GM23338 (cell line): ENCODE results near the gene ST6GALNAC4. TPM values are rescaled to one million over a fixed set of nuclear protein-coding genes. Genes with fewer than 3 reads are reported as not detected.

ENCODE experiments used
- ATAC-seq: fragments of 200-7000 bp; cut with Tn5 transposase; 3 replicates; pipeline ENCODE4 v1.9.1; 2020
- DNase-seq: peaks from one replicate; pipeline ENCODE4 v3.0.0-alpha.2; 2015; ENCODE audit warnings: low spot score
- H2AFZ ChIP-seq: fragments of 200-600 bp; sonication (generic); 2 replicates; pipeline ENCODE4 v1.8.0; 2016; ENCODE audit warnings: antibody characterized with exemption, mild to moderate bottlenecking, moderate library complexity
- H3F3A ChIP-seq: fragments of 200-600 bp; sonication (generic); replicated peaks from 2 replicates; pipeline ENCODE4 v1.8.0; 2017; ENCODE audit warnings: antibody characterized with exemption, mixed run types, low read depth
- H3K27ac ChIP-seq: fragments of 200-600 bp; sonication (generic); 2 replicates; pipeline ENCODE4 v1.6.1; 2016; ENCODE audit warnings: low read depth
- H3K27me3 ChIP-seq: fragments of 200-600 bp; sonication (generic); 2 replicates; pipeline ENCODE4 v1.8.0; 2016; ENCODE audit warnings: mild to moderate bottlenecking, mixed run types, moderate library complexity; ENCODE audit not compliant: insufficient read depth
- H3K36me3 ChIP-seq: fragments of 200-600 bp; sonication (generic); 2 replicates; pipeline ENCODE4 v1.8.0; 2016; ENCODE audit warnings: mild to moderate bottlenecking; ENCODE audit not compliant: insufficient read depth
- H3K4me1 ChIP-seq: fragments of 200-600 bp; sonication (generic); 2 replicates; pipeline ENCODE4 v1.8.0; 2016; ENCODE audit warnings: mild to moderate bottlenecking, moderate library complexity; ENCODE audit not compliant: insufficient read depth
- H3K4me2 ChIP-seq: fragments of 200-600 bp; sonication (generic); 2 replicates; pipeline ENCODE4 v1.7.1; 2017; ENCODE audit warnings: mixed run types
- H3K4me3 ChIP-seq: fragments of 200-600 bp; sonication (generic); 2 replicates; pipeline ENCODE4 v1.6.1; 2016; ENCODE audit warnings: mixed run types
- H3K79me2 ChIP-seq: fragments of 200-600 bp; sonication (generic); replicated peaks from 2 replicates; pipeline ENCODE4 v1.8.0; 2017; ENCODE audit warnings: mild to moderate bottlenecking; ENCODE audit not compliant: insufficient read depth
- H3K9me2 ChIP-seq: fragments of 200-600 bp; sonication (generic); 2 replicates; pipeline ENCODE4 v1.8.0; 2017; ENCODE audit not compliant: insufficient read depth
- H4K20me1 ChIP-seq: fragments of 200-600 bp; sonication (generic); replicated peaks from 2 replicates; pipeline ENCODE4 v1.8.0; 2017; ENCODE audit warnings: mild to moderate bottlenecking; ENCODE audit not compliant: insufficient read depth
- H3K27ac Mint-ChIP-seq: 2 replicates; pipeline ENCODE4 v1.8.0; 2020; ENCODE audit warnings: inconsistent platforms, mild to moderate bottlenecking, moderate library complexity, mixed read lengths
- H3K27me3 Mint-ChIP-seq: 3 replicates; pipeline ENCODE4 v1.8.0; 2022; ENCODE audit warnings: low read depth, mild to moderate bottlenecking, moderate library complexity, mixed read lengths, inconsistent platforms; ENCODE audit not compliant: insufficient read depth, poor library complexity
- H3K36me3 Mint-ChIP-seq: 3 replicates; pipeline ENCODE4 v1.8.0; 2021; ENCODE audit warnings: low read depth, mild to moderate bottlenecking, inconsistent platforms, moderate library complexity, mixed read lengths
- H3K4me1 Mint-ChIP-seq: 3 replicates; pipeline ENCODE4 v1.8.0; 2020; ENCODE audit warnings: mild to moderate bottlenecking, inconsistent platforms, mixed read lengths
- H3K4me3 Mint-ChIP-seq: 3 replicates; pipeline ENCODE4 v1.8.0; 2021; ENCODE audit warnings: moderate library complexity, mild to moderate bottlenecking, inconsistent platforms, mixed read lengths
- H3K9me3 Mint-ChIP-seq: 3 replicates; pipeline ENCODE4 v1.8.0; 2020; ENCODE audit warnings: moderate library complexity, mild to moderate bottlenecking, inconsistent platforms, mixed read lengths
- CREB1 ChIP-seq: fragments of 250-450 bp; sonication (Bioruptor Pico); IDR thresholded peaks from 2 replicates; pipeline ENCODE4 v1.5.0; 2020; ENCODE audit warnings: low read depth, mild to moderate bottlenecking, moderate library complexity
- CTCF ChIP-seq, 2 experiments: fragments of 200-600 bp in 1 of 2; sonication (generic) in 1 of 2; conservative IDR thresholded peaks; 2 replicates each; pipeline versions ENCODE4 v1.5.1 to v1.6.1; 2016 to 2017; ENCODE audit warnings: antibody characterized with exemption in 2 of 2, low read depth in 2 of 2, mild to moderate bottlenecking in 2 of 2, moderate library complexity in 1 of 2
- ETS1 ChIP-seq: IDR thresholded peaks from 2 replicates; pipeline ENCODE4 v1.6.1; 2016; ENCODE audit warnings: antibody characterized with exemption
- EZH2 ChIP-seq: fragments of 200-600 bp; sonication (generic); IDR thresholded peaks from one replicate; pipeline ENCODE4 v1.8.0; 2017; ENCODE audit warnings: antibody characterized with exemption, mild to moderate bottlenecking, low read depth; ENCODE audit not compliant: unreplicated experiment
- EZH2phosphoT487 ChIP-seq: fragments of 200-600 bp; sonication (generic); IDR thresholded peaks from one replicate; pipeline ENCODE4 v1.8.1; 2018; ENCODE audit warnings: antibody characterized with exemption; ENCODE audit not compliant: unreplicated experiment
- JUNB ChIP-seq: IDR thresholded peaks from one replicate; pipeline ENCODE4 v1.6.1; 2016; ENCODE audit warnings: antibody characterized with exemption; ENCODE audit not compliant: unreplicated experiment
- NANOG ChIP-seq: IDR thresholded peaks from 2 replicates; pipeline ENCODE4 v1.6.1; 2016; ENCODE audit warnings: antibody characterized with exemption, borderline replicate concordance
- POLR2AphosphoS5 ChIP-seq: IDR thresholded peaks from 2 replicates; pipeline ENCODE4 v1.6.1; 2016; ENCODE audit warnings: antibody characterized with exemption, low read depth
- REST ChIP-seq: IDR thresholded peaks from one replicate; pipeline ENCODE4 v1.6.1; 2018; ENCODE audit warnings: antibody characterized with exemption; ENCODE audit not compliant: unreplicated experiment
- STAT1 ChIP-seq: IDR thresholded peaks from one replicate; pipeline ENCODE4 v1.6.1; 2016; ENCODE audit warnings: antibody characterized with exemption; ENCODE audit not compliant: unreplicated experiment
- ZNF114 ChIP-seq: fragments of 250-450 bp; sonication (Bioruptor Pico); IDR thresholded peaks from 2 replicates; pipeline ENCODE4 v1.5.0; 2020; ENCODE audit warnings: mild to moderate bottlenecking, moderate library complexity
- ZNF331 ChIP-seq: fragments of 250-450 bp; sonication (Bioruptor Pico); IDR thresholded peaks from 2 replicates; pipeline ENCODE4 v1.5.0; 2020; ENCODE audit warnings: low read depth, mild to moderate bottlenecking, moderate library complexity
- ZNF462 ChIP-seq: fragments of 250-450 bp; sonication (Bioruptor Pico); IDR thresholded peaks from 2 replicates; pipeline ENCODE4 v1.5.0; 2020; ENCODE audit warnings: mild to moderate bottlenecking, moderate library complexity
- polyA plus RNA-seq: library from polyadenylated mRNA; unstranded; fragments of >200 nt; fragmentation: Nextera tagmentation; extraction: Ambion mirVana; gene quantifications from 2 replicates; pipeline ENCODE4 v1.2.1, GENCODE V29; 2016
- total RNA-seq: library from RNA; depleted of rRNA; stranded (reverse); fragments of >200 nt; shearing (Covaris generic); gene quantifications from 2 replicates; pipeline ENCODE4 v1.2.3, GENCODE V29; 2014

ST6GALNAC4 gene
- total and polyA plus RNA-seq, 2 experiments from 2014 or later, result 8.1 to 35.3 TPM

- Mint-ChIP-seq H3K36me3 (peaks cover 30% of the 10 kb centered on the region), H3K27ac (peak overlapping the region; percentile 81; the same call in 1 of the 2 replicates), H3K27me3 (peaks cover 41% of the 10 kb centered on the region), H3K4me3 (peak overlapping the region; percentile 52; the same call in 1 of the 3 replicates), H3K4me1 (peaks cover 44% of the 10 kb centered on the region), H3K9me3 (no peaks in the 10 kb centered on the region; the same call in 1 of the 3 replicates)
- Histone ChIP-seq H3K27ac (0 out of 2 replicates have a peak overlapping the region, but pooled peaks have one; percentile 32), H3K4me3 (no peak overlapping the region), H3K4me2 (peak overlapping the region; percentile 20; the same call in 1 of the 2 replicates), H3K79me2 (peaks cover 4% of the 10 kb centered on the region), H4K20me1 (no peaks in the 10 kb centered on the region; the same call in 1 of the 2 replicates), H3F3A (peaks cover 24% of the 10 kb centered on the region), H3K27me3 (no peaks in the 10 kb centered on the region), H2AFZ (no peak overlapping the region), H3K4me1 (peaks cover 28% of the 10 kb centered on the region), H3K36me3 (no peaks in the 10 kb centered on the region), H3K9me2 (no peaks in the 10 kb centered on the region)
- no peak for TF ChIP-seq POLR2AphosphoS5
- TF ChIP-seq REST, result no peak
- no peak for TF ChIP-seq ZNF462
- TF ChIP-seq NANOG, result no peak
- TF ChIP-seq EZH2phosphoT487, result no peak
- no peak for TF ChIP-seq ZNF114 (CRISPR knock-in tag)
- no peak for TF ChIP-seq ZNF331
- TF ChIP-seq ETS1, result no peak
- TF ChIP-seq STAT1, result no peak
- TF ChIP-seq EZH2, result no peak
- no peak for TF ChIP-seq CTCF (conservative IDR thresholded peaks at IDR 0.05; ENCODE audit: low read depth in 2 of 2)
- TF ChIP-seq JUNB, result no peak
- TF ChIP-seq CREB1 (CRISPR knock-in tag), result no peak
- DNase-seq (no peak), ATAC-seq (no peak)
Measured at GRCh38 chr9:127941961-127942215, 25.0 kb upstream of the ST6GALNAC4 start.
